ENCODE data around the gene KRTAP17-1. TPM values are rescaled to one million over a fixed set of nuclear protein-coding genes. Genes with fewer than 3 reads are reported as not detected.

KRTAP17-1 gene
- total RNA-seq, 4 donors from 2014 or later, result not detected

DNA sequence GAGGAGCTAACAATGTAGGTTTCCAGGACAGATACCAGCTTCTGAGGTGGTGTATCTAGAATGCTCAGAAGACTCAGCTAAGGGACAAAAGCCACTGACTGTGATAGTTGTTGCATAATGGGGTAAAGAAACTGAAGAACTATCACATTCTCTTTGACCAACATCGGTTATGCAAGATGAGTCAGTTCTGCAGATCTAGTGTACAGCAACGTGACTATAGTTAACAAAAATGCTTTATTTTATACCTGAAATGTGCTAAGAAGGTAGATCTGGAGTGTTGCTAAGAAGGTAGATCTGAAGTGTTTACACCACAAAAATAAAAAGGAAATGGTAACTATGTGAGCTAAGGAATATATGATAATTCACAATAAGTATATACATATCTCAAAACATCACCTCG, 47.8 kb downstream of the KRTAP17-1 start:
- Histone ChIP-seq H3K4me3 (no peak overlapping the region), H3K27ac (no peak overlapping the region), H3K27me3 (no peaks in the 10 kb centered on the region), H3K4me1 (no peaks in the 10 kb centered on the region), H3K36me3 (no peaks in the 10 kb centered on the region), H3K9me3 (no peaks in the 10 kb centered on the region)
- TF ChIP-seq, protein P1, sequence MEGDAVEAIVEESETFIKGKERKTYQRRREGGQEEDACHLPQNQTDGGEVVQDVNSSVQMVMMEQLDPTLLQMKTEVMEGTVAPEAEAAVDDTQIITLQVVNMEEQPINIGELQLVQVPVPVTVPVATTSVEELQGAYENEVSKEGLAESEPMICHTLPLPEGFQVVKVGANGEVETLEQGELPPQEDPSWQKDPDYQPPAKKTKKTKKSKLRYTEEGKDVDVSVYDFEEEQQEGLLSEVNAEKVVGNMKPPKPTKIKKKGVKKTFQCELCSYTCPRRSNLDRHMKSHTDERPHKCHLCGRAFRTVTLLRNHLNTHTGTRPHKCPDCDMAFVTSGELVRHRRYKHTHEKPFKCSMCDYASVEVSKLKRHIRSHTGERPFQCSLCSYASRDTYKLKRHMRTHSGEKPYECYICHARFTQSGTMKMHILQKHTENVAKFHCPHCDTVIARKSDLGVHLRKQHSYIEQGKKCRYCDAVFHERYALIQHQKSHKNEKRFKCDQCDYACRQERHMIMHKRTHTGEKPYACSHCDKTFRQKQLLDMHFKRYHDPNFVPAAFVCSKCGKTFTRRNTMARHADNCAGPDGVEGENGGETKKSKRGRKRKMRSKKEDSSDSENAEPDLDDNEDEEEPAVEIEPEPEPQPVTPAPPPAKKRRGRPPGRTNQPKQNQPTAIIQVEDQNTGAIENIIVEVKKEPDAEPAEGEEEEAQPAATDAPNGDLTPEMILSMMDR (IDR thresholded peaks at IDR 0.05), result no peak
- TF ChIP-seq POLR2A (IDR thresholded peaks at IDR 0.05), result no peak
- no peak for DNase-seq

DNA sequence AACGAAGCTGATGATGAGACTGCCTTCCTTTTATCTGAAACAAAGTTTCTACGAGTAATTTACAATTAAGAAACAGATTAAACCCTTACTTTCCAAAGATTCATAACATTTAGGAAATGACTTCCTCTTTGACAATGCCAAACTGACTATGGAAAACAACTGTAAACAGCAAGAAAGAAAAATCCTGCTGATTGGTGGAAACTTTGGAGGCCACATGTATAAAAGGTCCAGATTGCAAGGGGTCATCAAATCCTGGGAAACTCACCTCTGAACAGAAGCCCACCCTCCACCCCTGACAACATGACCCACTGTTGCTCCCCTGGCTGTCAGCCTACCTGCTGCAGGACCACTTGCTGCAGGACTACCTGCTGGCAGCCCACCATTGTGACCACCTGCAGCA, 50.4 kb downstream of the KRTAP17-1 start, which contains the start of gene KRTAP9-6:
KRTAP9-6 (plus strand) TSS at position 301 of the 400 bp plus-strand sequence; CDS start at position 301, 0 bp downstream.
- DNase-seq, result no peak
- Histone ChIP-seq H3K36me3 (no peaks in the 10 kb centered on the region), H3K9me3 (no peaks in the 10 kb centered on the region), H3K4me3 (no peak within 1 kb of the TSS), H3K4me1 (no peaks in the 10 kb centered on the region), H3K27me3 (no peaks in the 10 kb centered on the region), H3K27ac (no peak within 1 kb of the TSS)
- TF ChIP-seq, protein P1 (IDR thresholded peaks at IDR 0.05), result no peak
- no peak for TF ChIP-seq POLR2A (IDR thresholded peaks at IDR 0.05)

Small RNA genes lying within 50 kb of the gene (small RNA-seq; reads per million reads assigned to genes)
- 0 reads per million in 2 donors for gene KRTAP9-10P

Other genes starting within 250 kb of the KRTAP17-1 start
- gene KRTAP2-4, start 249.8 kb downstream of the KRTAP17-1 start, total RNA-seq, result not detected
- gene KRTAP4-7, start 231.6 kb downstream of the KRTAP17-1 start, total RNA-seq, result not detected
- gene KRTAP4-8, start 217.6 kb downstream of the KRTAP17-1 start, total RNA-seq, result not detected
- not detected for gene KRTAP4-16, start 213.5 kb downstream of the KRTAP17-1 start, total RNA-seq
- not detected for gene KRTAP4-9, start 210.3 kb downstream of the KRTAP17-1 start, total RNA-seq
- not detected for gene KRTAP4-11, start 197.3 kb downstream of the KRTAP17-1 start, total RNA-seq
- gene KRTAP4-12, start 191.5 kb downstream of the KRTAP17-1 start, total RNA-seq, result not detected
- gene KRTAP4-6, start 175.2 kb downstream of the KRTAP17-1 start, total RNA-seq, result not detected
- not detected for gene KRTAP4-5, start 165.9 kb downstream of the KRTAP17-1 start, total RNA-seq
- not detected for gene KRTAP4-4, start 155.0 kb downstream of the KRTAP17-1 start, total RNA-seq
- not detected for gene KRTAP4-3, start 147.5 kb downstream of the KRTAP17-1 start, total RNA-seq
- not detected for gene KRTAP4-2, start 137.5 kb downstream of the KRTAP17-1 start, total RNA-seq
- not detected for gene KRTAP4-1, start 130.8 kb downstream of the KRTAP17-1 start, total RNA-seq
- gene KRTAP9-1, start 125.8 kb downstream of the KRTAP17-1 start, total RNA-seq, result not detected
- not detected for gene KRTAP9-2, start 89.1 kb downstream of the KRTAP17-1 start, total RNA-seq
- not detected for gene KRTAP9-3, start 83.3 kb downstream of the KRTAP17-1 start, total RNA-seq
- gene KRTAP9-8, start 77.7 kb downstream of the KRTAP17-1 start, total RNA-seq, result not detected
- not detected for gene KRTAP9-4, start 66.0 kb downstream of the KRTAP17-1 start, total RNA-seq
- gene KRTAP9-9, start 60.3 kb downstream of the KRTAP17-1 start, total RNA-seq, result not detected
- gene KRTAP9-6, start 50.3 kb downstream of the KRTAP17-1 start, total RNA-seq, result not detected
- gene KRTAP9-7, start 40.0 kb downstream of the KRTAP17-1 start, total RNA-seq, result not detected
- gene KRTAP29-1, start 12.9 kb downstream of the KRTAP17-1 start, total RNA-seq, result not detected
- not detected for gene KRTAP16-1, start 6.4 kb downstream of the KRTAP17-1 start, total RNA-seq
- not detected for gene KRT33A, start 35.1 kb upstream of the KRTAP17-1 start, total RNA-seq
- not detected for gene KRT33B, start 54.1 kb upstream of the KRTAP17-1 start, total RNA-seq
- gene KRT34, start 66.6 kb upstream of the KRTAP17-1 start, total RNA-seq, result not detected
- not detected for gene KRT31, start 81.9 kb upstream of the KRTAP17-1 start, total RNA-seq
- gene KRT37, start 108.9 kb upstream of the KRTAP17-1 start, total RNA-seq, result not detected
- gene KRT38, start 125.3 kb upstream of the KRTAP17-1 start, total RNA-seq, result not detected
- gene KRT32, start 151.7 kb upstream of the KRTAP17-1 start, total RNA-seq, result not detected
- gene KRT35, start 165.4 kb upstream of the KRTAP17-1 start, total RNA-seq, result not detected
- gene KRT36, start 174.2 kb upstream of the KRTAP17-1 start, total RNA-seq, result not detected
- gene KRT13, start 189.9 kb upstream of the KRTAP17-1 start, total RNA-seq, result 1 to 10 TPM in 1 of 4 donors, not detected in 3; 2.5 TPM
- 10 to 100 TPM; 12.3 to 44.5 (median 28.8) TPM for gene KRT15, start 203.2 kb upstream of the KRTAP17-1 start, total RNA-seq
- gene KRT19, start 212.6 kb upstream of the KRTAP17-1 start, total RNA-seq, result 1,000 to 10,000 TPM in 3 of 4 donors, 100 to 1,000 TPM in 1; 357 to 5,327 (median 3,312) TPM